ENCODE results near the gene HVCN1. TPM values are rescaled to one million over a fixed set of nuclear protein-coding genes. Genes with fewer than 3 reads are reported as not detected.

The HVCN1 gene
- total RNA-seq, 1 donor from 2014 or later, result 21.3 TPM

DNA sequence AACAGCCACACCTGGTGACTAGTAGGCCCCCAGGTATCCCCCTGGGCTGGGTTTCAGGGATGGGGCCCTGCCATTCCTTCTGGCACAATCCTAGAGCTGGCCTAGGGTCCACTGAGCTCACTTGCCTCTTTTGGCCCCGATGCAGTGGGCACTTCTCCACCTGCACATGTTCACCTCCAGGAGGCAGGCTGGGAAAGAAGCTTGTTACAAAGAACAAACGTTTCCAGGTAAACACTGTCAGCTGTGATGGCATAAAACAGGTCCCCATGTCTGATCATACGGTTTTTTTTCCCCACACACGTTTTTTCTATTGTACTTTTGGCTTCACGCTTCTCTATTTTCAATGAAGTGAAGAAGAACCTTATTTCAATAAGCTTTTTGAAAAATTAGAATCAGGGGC, 15.8 kb upstream of the HVCN1 start:
- Histone ChIP-seq H3K9me3 (no peaks in the 10 kb centered on the region), H3K27ac (no peak overlapping the region), H3K27me3 (no peaks in the 10 kb centered on the region), H3K4me3 (no peak overlapping the region), H3K36me3 (no peaks in the 10 kb centered on the region), H3K4me1 (no peaks in the 10 kb centered on the region)
- DNase-seq, result no peak
- TF ChIP-seq, protein P1, sequence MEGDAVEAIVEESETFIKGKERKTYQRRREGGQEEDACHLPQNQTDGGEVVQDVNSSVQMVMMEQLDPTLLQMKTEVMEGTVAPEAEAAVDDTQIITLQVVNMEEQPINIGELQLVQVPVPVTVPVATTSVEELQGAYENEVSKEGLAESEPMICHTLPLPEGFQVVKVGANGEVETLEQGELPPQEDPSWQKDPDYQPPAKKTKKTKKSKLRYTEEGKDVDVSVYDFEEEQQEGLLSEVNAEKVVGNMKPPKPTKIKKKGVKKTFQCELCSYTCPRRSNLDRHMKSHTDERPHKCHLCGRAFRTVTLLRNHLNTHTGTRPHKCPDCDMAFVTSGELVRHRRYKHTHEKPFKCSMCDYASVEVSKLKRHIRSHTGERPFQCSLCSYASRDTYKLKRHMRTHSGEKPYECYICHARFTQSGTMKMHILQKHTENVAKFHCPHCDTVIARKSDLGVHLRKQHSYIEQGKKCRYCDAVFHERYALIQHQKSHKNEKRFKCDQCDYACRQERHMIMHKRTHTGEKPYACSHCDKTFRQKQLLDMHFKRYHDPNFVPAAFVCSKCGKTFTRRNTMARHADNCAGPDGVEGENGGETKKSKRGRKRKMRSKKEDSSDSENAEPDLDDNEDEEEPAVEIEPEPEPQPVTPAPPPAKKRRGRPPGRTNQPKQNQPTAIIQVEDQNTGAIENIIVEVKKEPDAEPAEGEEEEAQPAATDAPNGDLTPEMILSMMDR (IDR thresholded peaks at IDR 0.05), result no peak
- ATAC-seq, result peak; percentile 34
- intact Hi-C loops (cut with DNase I), result no loop called here

DNA sequence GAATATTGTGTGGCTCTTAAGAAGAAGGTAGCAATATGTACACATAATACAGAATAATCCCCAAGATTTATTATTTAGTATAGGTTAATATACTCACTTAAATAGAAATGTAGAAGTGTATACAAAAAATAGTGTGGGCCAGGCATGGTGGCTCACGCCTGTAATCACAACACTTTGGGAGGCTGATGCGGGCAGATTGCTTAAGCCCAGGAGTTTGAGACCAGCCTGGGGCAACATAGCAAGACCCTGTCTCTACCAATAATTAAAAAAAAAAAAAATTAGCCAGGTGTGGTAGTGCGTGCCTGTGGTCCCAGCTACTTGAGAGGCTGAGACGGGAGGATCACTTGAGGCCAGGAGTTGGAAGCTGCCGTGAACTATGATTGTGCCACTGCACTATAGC, 15.3 kb upstream of the HVCN1 start:
- TF ChIP-seq, protein P1 (IDR thresholded peaks at IDR 0.05), result no peak
- Histone ChIP-seq H3K4me3 (no peak overlapping the region), H3K9me3 (no peaks in the 10 kb centered on the region), H3K4me1 (no peaks in the 10 kb centered on the region), H3K36me3 (no peaks in the 10 kb centered on the region), H3K27ac (no peak overlapping the region), H3K27me3 (no peaks in the 10 kb centered on the region)
- intact Hi-C loops (cut with DNase I), result no loop called here
- ATAC-seq (no peak), DNase-seq (no peak)

DNA sequence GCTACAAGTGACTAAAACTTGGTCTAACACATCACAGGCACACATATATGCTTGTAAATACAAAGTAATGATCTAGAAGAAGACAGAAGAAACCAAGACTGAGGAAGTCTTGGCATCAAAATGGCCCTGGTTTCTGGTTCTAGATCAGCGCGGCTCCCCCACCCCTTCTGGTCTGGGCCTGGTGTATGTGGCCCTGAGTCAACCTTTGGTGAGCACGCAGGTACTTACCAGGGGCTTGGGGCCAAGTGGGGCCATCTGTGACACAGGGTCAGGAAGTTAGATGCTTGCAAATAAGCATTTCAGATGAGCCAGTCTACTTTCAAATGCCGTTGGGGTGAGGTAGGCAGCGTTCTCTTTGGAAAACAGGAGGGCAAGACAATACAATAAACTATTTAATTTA, 13.2 kb upstream of the HVCN1 start:
- Histone ChIP-seq H3K4me3 (no peak overlapping the region), H3K4me1 (peaks cover 9% of the 10 kb centered on the region), H3K9me3 (no peaks in the 10 kb centered on the region), H3K27ac (no peak overlapping the region), H3K36me3 (no peaks in the 10 kb centered on the region), H3K27me3 (no peaks in the 10 kb centered on the region)
- intact Hi-C loops (cut with DNase I), result no loop called here
- TF ChIP-seq, protein P1 (IDR thresholded peaks at IDR 0.05), result no peak
- ATAC-seq (no peak), DNase-seq (no peak)

DNA sequence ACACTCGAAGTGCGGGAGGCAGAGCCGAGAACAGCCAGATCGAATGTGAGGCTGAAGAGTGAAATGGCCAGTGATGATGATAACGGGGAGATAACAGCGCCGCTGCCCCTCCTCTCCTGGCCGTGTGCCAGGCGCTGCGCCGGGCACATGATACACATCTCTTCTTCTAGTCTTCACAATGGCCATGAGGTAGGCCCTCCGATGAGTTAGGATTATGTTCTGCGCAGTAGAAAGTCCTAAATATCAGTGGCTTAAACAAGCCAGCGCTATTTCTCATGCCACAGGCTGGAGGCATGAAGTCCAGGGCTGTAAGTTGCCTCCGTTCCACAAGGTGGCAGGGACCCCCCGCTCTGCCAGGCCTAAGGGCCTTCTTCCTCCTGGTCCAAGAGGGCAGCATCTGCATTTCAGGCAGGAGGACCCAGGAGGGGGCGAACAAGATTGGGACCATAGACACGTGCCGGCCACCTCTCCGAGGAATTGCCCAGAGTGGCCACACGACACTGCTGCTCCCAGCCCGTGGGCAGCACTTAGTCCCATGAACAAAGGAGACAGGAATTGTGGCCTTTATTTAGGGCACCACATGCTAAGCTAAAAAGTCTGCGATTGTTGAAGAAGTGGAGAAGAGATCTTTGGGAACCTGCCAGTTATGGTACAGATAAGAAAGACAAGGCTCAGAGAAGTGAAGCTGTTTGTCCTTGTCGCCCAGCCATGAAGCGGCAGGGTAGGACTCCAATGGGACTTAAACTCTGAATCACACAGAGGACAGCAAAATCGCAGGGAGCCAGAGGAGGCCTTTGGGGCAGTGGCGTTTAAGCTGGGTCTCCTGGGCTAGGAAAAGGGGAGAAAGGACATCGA, 10.9 kb upstream of the HVCN1 start:
- intact Hi-C loops (cut with DNase I), result no loop called here

DNA sequence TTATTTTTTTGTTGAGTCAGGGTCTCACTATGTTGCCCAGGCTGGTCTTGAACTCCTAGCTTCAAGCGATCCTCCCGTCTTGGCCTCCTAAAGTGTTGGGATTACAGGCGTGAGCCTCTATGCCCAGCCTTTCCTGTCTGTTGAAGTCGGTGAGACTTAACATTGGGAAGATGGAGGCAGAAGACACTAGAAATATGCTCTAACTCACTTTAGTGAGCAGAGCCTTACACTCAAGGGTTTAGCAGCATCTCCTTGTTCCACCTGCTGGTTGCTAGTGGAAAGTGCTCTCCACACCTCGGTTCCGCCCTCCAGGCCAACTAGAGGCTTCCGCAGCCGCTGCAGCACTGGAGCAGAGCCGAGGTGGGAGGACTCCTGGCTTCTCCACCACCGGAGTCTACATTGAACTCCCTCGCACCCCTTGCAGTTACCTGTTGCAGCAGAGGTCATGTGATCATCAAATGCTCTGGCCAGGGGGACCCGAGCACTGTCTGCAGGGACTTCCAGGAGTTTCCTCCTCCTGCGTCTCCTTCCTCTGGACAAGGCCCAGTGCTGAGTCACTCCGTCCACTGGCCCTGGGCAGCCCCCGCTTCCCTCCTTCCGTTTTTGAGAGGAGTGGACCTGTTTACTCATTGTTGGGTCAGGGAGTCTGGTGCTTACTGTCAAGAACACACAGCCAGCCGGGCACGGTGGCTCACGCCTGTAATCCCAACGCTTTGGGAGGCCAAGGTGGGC, 9.4 kb upstream of the HVCN1 start:
- DNase-seq (peak; percentile 86), ATAC-seq (peak; percentile 92)
- Histone ChIP-seq H3K36me3 (no peaks in the 10 kb centered on the region), H3K9me3 (no peaks in the 10 kb centered on the region), H3K27ac (peak overlapping the region; percentile 51), H3K27me3 (no peaks in the 10 kb centered on the region), H3K4me1 (peaks cover 9% of the 10 kb centered on the region), H3K4me3 (peak overlapping the region; percentile 31)
- intact Hi-C loops (cut with DNase I), result no loop called here
- TF ChIP-seq, protein P1 (IDR thresholded peaks at IDR 0.05), result peak; percentile 69

More for the DNA sequence above, 10.9 kb upstream of the HVCN1 start:
- Histone ChIP-seq H3K4me3 (no peak overlapping the region), H3K9me3 (no peaks in the 10 kb centered on the region), H3K27ac (no peak overlapping the region), H3K4me1 (peaks cover 9% of the 10 kb centered on the region), H3K36me3 (no peaks in the 10 kb centered on the region), H3K27me3 (no peaks in the 10 kb centered on the region)
- DNase-seq (no peak), ATAC-seq (no peak)
- TF ChIP-seq, protein P1 (IDR thresholded peaks at IDR 0.05), result no peak

All from upper lobe of right lung (tissue), 1 donor.